ENCODE measurements around the gene CPLX4. TPM values are rescaled to one million over a fixed set of nuclear protein-coding genes. Genes with fewer than 3 reads are reported as not detected.

Gene CPLX4
- total and polyA plus RNA-seq, 2 of the 13 experiments (the other 11 are each of a cell fraction or from before 2014, with no cell fraction given) = not detected

DNA sequence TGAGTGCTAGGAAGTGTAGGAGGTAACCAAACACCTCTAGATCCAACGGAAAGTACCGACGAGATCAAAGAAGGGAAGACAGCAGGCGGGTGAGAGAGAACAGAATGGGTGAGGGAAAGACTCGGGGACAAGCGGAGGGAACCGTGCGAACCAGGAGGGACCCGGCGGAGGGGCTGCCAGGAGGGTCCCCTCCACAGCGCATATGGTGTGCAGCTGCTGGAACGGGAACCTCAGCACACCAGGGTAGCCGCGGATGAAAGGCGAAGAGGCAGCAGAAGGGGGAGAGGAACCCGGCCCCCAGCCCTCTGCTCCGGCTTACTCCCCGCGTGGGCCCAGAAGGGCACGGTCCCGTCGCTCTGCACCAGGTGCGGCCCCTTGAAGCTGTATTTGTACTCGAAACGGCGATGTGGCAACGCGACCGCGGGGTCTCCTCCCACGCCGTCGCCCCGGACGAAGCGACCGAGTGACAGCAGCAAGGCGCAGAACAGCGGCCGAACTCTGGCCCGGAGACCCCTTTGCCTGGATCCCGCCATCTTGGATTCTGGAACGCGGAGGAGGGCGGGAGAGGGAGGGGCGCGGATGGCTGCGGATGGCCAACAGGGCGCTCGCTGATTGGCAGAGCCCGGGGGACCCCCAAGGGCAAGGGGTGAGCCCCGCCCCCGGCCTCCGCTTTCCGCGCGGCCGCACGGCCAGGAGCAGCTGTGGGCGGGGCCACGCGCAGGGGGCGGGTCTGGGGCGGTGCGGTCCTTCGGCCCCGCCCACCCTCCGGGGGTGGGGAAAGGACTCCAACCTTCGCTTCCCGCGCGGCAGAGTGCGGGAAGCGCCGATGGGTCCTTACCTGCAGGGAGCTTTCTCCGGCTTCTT lies 40.5 kb upstream of the CPLX4 start, which contains the start of gene LMAN1 (continued):
- TF ChIP-seq, protein P1, sequence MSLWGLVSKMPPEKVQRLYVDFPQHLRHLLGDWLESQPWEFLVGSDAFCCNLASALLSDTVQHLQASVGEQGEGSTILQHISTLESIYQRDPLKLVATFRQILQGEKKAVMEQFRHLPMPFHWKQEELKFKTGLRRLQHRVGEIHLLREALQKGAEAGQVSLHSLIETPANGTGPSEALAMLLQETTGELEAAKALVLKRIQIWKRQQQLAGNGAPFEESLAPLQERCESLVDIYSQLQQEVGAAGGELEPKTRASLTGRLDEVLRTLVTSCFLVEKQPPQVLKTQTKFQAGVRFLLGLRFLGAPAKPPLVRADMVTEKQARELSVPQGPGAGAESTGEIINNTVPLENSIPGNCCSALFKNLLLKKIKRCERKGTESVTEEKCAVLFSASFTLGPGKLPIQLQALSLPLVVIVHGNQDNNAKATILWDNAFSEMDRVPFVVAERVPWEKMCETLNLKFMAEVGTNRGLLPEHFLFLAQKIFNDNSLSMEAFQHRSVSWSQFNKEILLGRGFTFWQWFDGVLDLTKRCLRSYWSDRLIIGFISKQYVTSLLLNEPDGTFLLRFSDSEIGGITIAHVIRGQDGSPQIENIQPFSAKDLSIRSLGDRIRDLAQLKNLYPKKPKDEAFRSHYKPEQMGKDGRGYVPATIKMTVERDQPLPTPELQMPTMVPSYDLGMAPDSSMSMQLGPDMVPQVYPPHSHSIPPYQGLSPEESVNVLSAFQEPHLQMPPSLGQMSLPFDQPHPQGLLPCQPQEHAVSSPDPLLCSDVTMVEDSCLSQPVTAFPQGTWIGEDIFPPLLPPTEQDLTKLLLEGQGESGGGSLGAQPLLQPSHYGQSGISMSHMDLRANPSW (CRISPR knock-in tag; IDR thresholded peaks at IDR 0.05; ENCODE audit: borderline replicate concordance) = no peak
- TF ChIP-seq ZNF792 (CRISPR knock-in tag; IDR thresholded peaks at IDR 0.05) (no peak; the same call in 1 of the 2 replicates), ZNF562 (CRISPR knock-in tag; IDR thresholded peaks at IDR 0.05; ENCODE audit: borderline replicate concordance) (no peak), ZNF367 (CRISPR knock-in tag; IDR thresholded peaks at IDR 0.05; ENCODE audit: borderline replicate concordance) (no peak), MAFF (IDR thresholded peaks at IDR 0.05; ENCODE audit: low read depth, low read length) (no peak), MAF1 (CRISPR knock-in tag; IDR thresholded peaks at IDR 0.05; ENCODE audit: borderline replicate concordance) (no peak), ZNF121 (CRISPR knock-in tag; IDR thresholded peaks at IDR 0.05) (no peak), SIN3A (IDR thresholded peaks at IDR 0.05; ENCODE audit: borderline replicate concordance, low read depth, low read length) (no peak), ZNF354B (CRISPR knock-in tag; IDR thresholded peaks at IDR 0.05) (no peak)
- TF ChIP-seq, protein P2, sequence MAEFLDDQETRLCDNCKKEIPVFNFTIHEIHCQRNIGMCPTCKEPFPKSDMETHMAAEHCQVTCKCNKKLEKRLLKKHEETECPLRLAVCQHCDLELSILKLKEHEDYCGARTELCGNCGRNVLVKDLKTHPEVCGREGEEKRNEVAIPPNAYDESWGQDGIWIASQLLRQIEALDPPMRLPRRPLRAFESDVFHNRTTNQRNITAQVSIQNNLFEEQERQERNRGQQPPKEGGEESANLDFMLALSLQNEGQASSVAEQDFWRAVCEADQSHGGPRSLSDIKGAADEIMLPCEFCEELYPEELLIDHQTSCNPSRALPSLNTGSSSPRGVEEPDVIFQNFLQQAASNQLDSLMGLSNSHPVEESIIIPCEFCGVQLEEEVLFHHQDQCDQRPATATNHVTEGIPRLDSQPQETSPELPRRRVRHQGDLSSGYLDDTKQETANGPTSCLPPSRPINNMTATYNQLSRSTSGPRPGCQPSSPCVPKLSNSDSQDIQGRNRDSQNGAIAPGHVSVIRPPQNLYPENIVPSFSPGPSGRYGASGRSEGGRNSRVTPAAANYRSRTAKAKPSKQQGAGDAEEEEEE (CRISPR knock-in tag; IDR thresholded peaks at IDR 0.05; ENCODE audit: borderline replicate concordance) = no peak
- TF ChIP-seq, protein P3, sequence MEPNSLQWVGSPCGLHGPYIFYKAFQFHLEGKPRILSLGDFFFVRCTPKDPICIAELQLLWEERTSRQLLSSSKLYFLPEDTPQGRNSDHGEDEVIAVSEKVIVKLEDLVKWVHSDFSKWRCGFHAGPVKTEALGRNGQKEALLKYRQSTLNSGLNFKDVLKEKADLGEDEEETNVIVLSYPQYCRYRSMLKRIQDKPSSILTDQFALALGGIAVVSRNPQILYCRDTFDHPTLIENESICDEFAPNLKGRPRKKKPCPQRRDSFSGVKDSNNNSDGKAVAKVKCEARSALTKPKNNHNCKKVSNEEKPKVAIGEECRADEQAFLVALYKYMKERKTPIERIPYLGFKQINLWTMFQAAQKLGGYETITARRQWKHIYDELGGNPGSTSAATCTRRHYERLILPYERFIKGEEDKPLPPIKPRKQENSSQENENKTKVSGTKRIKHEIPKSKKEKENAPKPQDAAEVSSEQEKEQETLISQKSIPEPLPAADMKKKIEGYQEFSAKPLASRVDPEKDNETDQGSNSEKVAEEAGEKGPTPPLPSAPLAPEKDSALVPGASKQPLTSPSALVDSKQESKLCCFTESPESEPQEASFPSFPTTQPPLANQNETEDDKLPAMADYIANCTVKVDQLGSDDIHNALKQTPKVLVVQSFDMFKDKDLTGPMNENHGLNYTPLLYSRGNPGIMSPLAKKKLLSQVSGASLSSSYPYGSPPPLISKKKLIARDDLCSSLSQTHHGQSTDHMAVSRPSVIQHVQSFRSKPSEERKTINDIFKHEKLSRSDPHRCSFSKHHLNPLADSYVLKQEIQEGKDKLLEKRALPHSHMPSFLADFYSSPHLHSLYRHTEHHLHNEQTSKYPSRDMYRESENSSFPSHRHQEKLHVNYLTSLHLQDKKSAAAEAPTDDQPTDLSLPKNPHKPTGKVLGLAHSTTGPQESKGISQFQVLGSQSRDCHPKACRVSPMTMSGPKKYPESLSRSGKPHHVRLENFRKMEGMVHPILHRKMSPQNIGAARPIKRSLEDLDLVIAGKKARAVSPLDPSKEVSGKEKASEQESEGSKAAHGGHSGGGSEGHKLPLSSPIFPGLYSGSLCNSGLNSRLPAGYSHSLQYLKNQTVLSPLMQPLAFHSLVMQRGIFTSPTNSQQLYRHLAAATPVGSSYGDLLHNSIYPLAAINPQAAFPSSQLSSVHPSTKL (CRISPR knock-in tag; IDR thresholded peaks at IDR 0.05) = 0 out of 2 replicates have a peak, but pooled peaks have one; percentile 9
- TF ChIP-seq, protein P4, sequence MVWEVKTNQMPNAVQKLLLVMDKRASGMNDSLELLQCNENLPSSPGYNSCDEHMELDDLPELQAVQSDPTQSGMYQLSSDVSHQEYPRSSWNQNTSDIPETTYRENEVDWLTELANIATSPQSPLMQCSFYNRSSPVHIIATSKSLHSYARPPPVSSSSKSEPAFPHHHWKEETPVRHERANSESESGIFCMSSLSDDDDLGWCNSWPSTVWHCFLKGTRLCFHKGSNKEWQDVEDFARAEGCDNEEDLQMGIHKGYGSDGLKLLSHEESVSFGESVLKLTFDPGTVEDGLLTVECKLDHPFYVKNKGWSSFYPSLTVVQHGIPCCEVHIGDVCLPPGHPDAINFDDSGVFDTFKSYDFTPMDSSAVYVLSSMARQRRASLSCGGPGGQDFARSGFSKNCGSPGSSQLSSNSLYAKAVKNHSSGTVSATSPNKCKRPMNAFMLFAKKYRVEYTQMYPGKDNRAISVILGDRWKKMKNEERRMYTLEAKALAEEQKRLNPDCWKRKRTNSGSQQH (CRISPR knock-in tag; IDR thresholded peaks at IDR 0.05; ENCODE audit: low read depth) = no peak
